HFFc6 (cell line): ENCODE results near the gene NCAPH2. TPM values are rescaled to one million over a fixed set of nuclear protein-coding genes. Genes with fewer than 3 reads are reported as not detected.
A peak's percentile ranks its signal among the peaks of the same experiment; 100 is the strongest.

ENCODE experiments used
- DNase-seq: peaks from one replicate; pipeline ENCODE4 v3.0.0-alpha.2; 2018
- H3K27ac Mint-ChIP-seq: 2 replicates; pipeline ENCODE4 v1.8.0; 2020; ENCODE audit warnings: mild to moderate bottlenecking, mixed read lengths
- H3K27me3 Mint-ChIP-seq: 2 replicates; pipeline ENCODE4 v1.8.0; 2021; ENCODE audit warnings: mild to moderate bottlenecking, moderate library complexity, mixed read lengths; ENCODE audit not compliant: insufficient read depth
- H3K36me3 Mint-ChIP-seq: 2 replicates; pipeline ENCODE4 v1.8.0; 2021; ENCODE audit warnings: low read depth, mixed read lengths
- H3K4me1 Mint-ChIP-seq: 2 replicates; pipeline ENCODE4 v1.8.0; 2020; ENCODE audit warnings: low read depth, mixed read lengths
- H3K4me3 Mint-ChIP-seq: 2 replicates; pipeline ENCODE4 v1.8.0; 2020; ENCODE audit warnings: mild to moderate bottlenecking, moderate library complexity, mixed read lengths
- H3K9me3 Mint-ChIP-seq: 2 replicates; pipeline ENCODE4 v1.8.0; 2020; ENCODE audit warnings: mild to moderate bottlenecking, mixed read lengths
- CTCF ChIP-seq: fragments of 200-600 bp; sonication (generic); IDR thresholded peaks from 2 replicates; pipeline ENCODE4 v1.5.0; 2021; ENCODE audit warnings: antibody characterized with exemption, mild to moderate bottlenecking
- long read RNA-seq: library from polyadenylated mRNA; unstranded; transcript quantifications from one replicate; pipeline ENCODE4 v2.0.0, GENCODE V29; 2019
- total RNA-seq, 6 experiments: library from RNA; stranded (reverse); fragmentation: NEBNext Ultra II Directional; extraction: Animal tissue kit (Norgen Biotek cat#: 25700); gene quantifications; 2 replicates in 1 of 6; 3 replicates in 5 of 6; pipeline ENCODE4 v1.2.3, GENCODE V29; 2021

Gene NCAPH2
- 10 to 100 TPM; 31.7 to 54.1 (median 50.0) TPM for total RNA-seq
- long read RNA-seq, transcript NCAPH2-205 (20 exons, 2,037 nt): major isoform, 17 of 36 reads
- long read RNA-seq, partial matches to known transcripts: 12 of 36 reads
- long read RNA-seq, other reads (novel, unspliced or antisense): 5 of 36 reads

GRCh38 chr22:50507991-50508884 lies at the start of gene NCAPH2:
TSS of gene NCAPH2 (plus strand) at chr22:50508224. CDS start at chr22:50508338, 114 bp downstream.
- no peaks in the 10 kb centered on the region for H3K27me3 Mint-ChIP-seq
- H3K4me3 Mint-ChIP-seq: peak within 1 kb of the TSS; percentile 95
- DNase-seq: peak; percentile 91
- peaks cover 12% of the 10 kb centered on the region for H3K4me1 Mint-ChIP-seq
- peak within 1 kb of the TSS; percentile 83 for H3K27ac Mint-ChIP-seq
- H3K9me3 Mint-ChIP-seq: no peaks in the 10 kb centered on the region
- H3K36me3 Mint-ChIP-seq: no peaks in the 10 kb centered on the region
- TF ChIP-seq CTCF: no peak

- H3K27ac Mint-ChIP-seq: no peak overlapping the region
- no peaks in the 10 kb centered on the region; the same call in none of the 2 replicates for H3K27me3 Mint-ChIP-seq
- no peak for DNase-seq
- H3K9me3 Mint-ChIP-seq: no peaks in the 10 kb centered on the region
- no peak for TF ChIP-seq CTCF
- H3K36me3 Mint-ChIP-seq: peaks cover 9% of the 10 kb centered on the region; the same call in 1 of the 2 replicates
- H3K4me3 Mint-ChIP-seq: no peak overlapping the region
- H3K4me1 Mint-ChIP-seq: no peaks in the 10 kb centered on the region
These were observed 49.0 kb upstream of the NCAPH2 start for GRCh38 chr22:50459016-50459415.

DNA sequence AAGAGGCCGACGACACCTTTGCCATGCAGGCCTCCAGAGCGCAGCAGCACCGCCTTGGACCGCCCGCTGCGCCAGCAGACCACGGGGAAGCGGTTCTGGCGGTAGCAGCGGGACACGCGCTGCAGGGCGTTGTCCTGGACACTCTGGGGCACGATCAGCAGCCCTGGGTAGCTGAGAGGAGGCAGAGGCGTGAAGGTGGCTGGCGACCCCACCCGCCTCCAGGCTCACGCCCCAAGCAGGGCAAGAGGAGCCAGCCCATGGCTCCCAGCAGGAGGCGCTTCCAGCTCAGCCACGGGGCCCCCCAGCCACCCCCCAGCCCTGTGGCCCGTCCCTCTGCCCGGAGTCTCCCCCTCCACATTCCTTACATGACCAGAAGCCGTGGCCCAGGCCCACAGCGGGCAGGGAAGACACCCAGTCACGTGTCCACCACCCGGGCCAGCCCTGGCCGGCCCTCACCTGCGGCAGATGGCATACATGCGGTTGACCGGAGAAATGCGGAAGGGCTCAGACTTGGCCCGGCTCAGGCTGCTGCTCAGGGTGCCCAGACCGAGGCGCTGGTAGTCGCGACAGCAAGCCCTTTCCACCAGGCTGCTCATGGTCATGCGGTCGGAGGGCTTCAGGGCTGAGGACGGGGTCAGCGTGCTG lies 48.4 kb upstream of the NCAPH2 start:
- peaks cover 9% of the 10 kb centered on the region; the same call in 1 of the 2 replicates for H3K36me3 Mint-ChIP-seq
- no peaks in the 10 kb centered on the region; the same call in 1 of the 2 replicates for H3K27me3 Mint-ChIP-seq
- no peak for DNase-seq
- no peaks in the 10 kb centered on the region for H3K9me3 Mint-ChIP-seq
- H3K4me3 Mint-ChIP-seq: no peak overlapping the region
- TF ChIP-seq CTCF: no peak
- no peaks in the 10 kb centered on the region for H3K4me1 Mint-ChIP-seq
- H3K27ac Mint-ChIP-seq: no peak overlapping the region

DNA sequence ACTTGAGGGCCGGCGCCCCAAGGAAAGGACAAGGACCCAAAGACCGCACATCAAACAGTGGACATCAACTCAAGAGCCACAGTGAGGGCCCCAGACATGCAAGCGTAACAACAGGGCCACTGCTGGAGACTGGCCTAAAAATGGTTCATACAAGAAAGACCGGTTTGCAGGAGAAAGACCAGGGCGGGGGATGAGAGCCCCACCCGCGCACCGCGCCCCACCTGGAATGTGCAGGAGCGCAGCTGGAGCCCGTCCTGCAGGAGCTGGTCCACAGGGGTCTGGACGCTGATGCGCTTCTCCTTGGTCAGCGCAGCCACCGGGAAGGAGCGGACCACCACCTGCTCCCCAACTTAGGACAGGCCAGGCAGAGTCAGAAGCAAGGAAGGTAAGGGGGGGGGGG lies 47.1 kb upstream of the NCAPH2 start:
- DNase-seq: no peak
- H3K4me3 Mint-ChIP-seq: no peak overlapping the region
- H3K4me1 Mint-ChIP-seq: no peaks in the 10 kb centered on the region
- no peak for TF ChIP-seq CTCF
- H3K9me3 Mint-ChIP-seq: no peaks in the 10 kb centered on the region
- H3K27me3 Mint-ChIP-seq: no peaks in the 10 kb centered on the region
- H3K27ac Mint-ChIP-seq: no peak overlapping the region
- peaks cover 9% of the 10 kb centered on the region; the same call in 1 of the 2 replicates for H3K36me3 Mint-ChIP-seq

DNA sequence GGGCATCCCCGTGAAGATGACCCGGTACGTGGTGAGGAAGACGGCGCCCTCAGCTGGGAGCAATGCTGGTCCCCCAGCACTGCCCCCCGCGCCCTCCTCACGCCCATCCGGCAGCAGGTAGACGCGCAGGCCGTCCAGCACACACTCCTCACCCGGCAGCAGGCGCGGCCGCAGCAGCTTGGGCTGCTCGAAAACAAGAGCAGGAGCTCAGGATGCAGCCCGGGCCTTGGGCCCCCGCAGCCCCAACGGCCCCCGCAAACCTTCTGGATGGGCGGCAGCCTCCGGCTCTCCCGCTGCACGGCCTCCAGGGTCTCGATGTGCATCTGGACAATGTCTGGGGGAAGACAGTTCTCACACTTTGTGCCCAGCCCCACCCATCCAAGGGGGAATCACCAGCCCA lies 46.5 kb upstream of the NCAPH2 start:
- no peaks in the 10 kb centered on the region for H3K4me1 Mint-ChIP-seq

More for the DNA sequence above, 46.5 kb upstream of the NCAPH2 start:
- no peak for TF ChIP-seq CTCF
- Mint-ChIP-seq H3K9me3 (no peaks in the 10 kb centered on the region), H3K4me3 (no peak overlapping the region), H3K27me3 (no peaks in the 10 kb centered on the region), H3K27ac (no peak overlapping the region), H3K36me3 (peaks cover 9% of the 10 kb centered on the region; the same call in 1 of the 2 replicates)
- no peak for DNase-seq
